ENCODE results near the gene HAPLN1.
A peak's percentile ranks its signal among the peaks of the same experiment; 100 is the strongest.

The HAPLN1 gene

DNA sequence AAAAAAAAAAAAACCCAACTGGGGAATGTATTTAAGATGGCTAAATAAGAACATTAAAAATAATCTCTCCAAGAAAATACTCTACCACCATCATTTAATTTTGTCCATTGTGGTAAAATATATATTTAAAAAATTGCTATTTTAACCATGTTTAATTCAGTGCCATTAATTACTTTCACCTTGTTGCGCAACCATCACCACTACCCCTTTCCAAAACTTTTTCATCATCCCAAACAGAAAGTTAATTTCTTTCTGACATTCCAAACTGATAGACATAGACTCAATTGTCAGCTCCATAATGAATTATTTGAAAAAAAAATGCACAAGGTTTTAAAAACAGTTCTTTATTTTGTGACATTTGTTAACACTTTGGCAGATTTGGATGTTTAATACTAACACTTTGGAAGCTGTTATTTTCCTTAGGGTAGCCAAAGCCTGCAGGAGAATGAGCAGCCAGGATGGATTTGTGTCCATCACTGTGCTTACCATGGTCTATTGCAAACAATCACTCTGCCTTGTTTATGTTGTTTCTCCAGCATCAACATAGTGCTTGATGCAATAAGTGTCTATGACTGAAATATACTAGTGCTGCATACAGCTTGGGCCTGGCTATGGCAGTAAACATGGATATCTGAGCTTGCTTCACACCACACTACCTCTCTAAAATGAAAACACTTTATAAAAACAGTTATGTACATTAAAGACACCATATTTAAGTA is 62.7 kb downstream of the HAPLN1 start:
- in situ Hi-C loops (cut with MboI; ENCODE audit: low pct_unique_long_range_greater_than_20kb, low sequenced_read_pairs): no loop called here
- no peak for DNase-seq

DNA sequence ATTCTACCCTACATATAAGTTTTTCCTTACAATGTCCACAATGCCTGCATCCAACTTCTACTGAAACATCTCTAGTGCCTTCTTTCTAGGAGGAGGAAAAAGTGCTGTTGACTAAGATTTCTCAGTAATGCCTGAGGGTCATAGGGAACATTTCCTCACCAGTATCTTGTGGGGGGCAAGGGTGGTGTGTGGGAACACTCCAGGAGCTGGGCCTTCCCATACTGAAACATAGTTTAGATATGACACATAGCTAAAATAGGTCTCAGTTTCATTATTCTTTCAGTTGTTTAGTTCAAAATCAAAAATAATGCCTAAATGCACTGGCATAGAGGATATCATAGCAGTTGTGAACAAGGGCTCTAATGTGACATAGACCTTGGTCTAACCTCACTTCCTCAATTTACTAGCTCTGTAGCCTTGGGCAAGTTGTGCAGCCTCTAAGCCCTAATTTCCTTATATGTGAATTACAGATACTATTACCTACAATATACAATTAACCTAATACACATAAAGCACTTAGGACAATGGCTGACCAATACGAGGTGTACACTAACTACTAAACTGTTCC is 66.1 kb downstream of the HAPLN1 start:
- in situ Hi-C loops (cut with MboI; ENCODE audit: low pct_unique_long_range_greater_than_20kb, low sequenced_read_pairs): no loop called here
- DNase-seq: no peak

DNA sequence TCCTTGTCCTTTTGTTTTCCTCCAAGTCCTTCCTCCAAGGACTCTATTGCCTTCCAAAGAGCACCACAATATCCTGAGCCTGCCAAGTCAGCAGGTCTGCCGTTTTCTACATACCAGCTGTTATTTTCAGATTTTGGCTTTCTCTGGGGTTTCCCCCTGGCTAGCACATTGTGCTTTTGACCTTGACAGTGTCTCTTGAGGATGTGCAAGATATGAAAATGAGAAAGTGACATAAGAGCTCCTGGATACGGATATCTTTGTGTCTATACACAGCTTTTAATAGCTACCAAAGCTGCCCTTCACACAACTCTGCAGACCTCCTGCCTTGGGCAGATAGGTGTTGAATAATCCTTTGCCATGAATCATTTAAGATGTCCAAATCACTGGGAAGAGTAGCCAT is 67.0 kb downstream of the HAPLN1 start:
- in situ Hi-C loops (cut with MboI; ENCODE audit: low pct_unique_long_range_greater_than_20kb, low sequenced_read_pairs): no loop called here
- no peak for DNase-seq

DNA sequence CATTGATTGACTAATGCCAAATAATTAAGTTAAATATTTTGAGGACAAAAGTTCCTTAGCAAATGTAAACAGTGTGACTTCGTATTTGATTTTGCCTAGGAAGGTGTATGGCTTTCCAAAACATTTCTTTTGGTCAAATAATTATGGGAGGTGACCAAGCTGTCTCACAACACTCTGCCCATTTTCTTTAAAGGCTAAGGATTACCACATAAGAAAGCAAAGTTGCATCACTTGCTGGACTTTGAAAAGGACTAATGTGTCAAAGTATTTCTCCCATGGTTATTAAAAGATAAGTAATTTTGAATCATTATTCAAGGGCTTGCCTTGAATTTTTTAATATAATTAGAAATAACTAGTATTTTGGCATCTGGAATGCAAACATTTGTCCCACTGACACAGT is 74.7 kb downstream of the HAPLN1 start:
- DNase-seq: no peak
- in situ Hi-C loops (cut with MboI; ENCODE audit: low pct_unique_long_range_greater_than_20kb, low sequenced_read_pairs): no loop called here

DNA sequence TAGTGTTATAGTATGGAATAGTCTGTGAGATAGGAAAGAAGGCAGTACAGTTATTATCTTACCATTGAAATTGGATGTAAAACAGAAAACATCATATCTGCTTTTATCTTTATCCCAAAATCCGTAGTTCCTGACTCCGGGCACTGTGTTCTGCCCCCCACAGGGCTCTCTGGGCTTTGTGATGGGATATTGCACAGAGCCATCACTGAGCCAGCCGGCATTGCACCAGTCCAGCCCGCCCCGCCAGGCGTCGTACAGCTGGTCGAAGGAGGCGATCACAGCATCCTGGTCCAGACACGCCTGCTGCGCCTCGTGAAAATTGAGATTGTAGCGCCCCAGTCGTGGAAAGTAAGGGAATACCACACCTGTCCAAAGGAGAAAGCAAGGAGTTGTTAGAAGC is 76.4 kb downstream of the HAPLN1 start:
- no peak for DNase-seq
- in situ Hi-C loops (cut with MboI; ENCODE audit: low pct_unique_long_range_greater_than_20kb, low sequenced_read_pairs): no loop called here

DNA sequence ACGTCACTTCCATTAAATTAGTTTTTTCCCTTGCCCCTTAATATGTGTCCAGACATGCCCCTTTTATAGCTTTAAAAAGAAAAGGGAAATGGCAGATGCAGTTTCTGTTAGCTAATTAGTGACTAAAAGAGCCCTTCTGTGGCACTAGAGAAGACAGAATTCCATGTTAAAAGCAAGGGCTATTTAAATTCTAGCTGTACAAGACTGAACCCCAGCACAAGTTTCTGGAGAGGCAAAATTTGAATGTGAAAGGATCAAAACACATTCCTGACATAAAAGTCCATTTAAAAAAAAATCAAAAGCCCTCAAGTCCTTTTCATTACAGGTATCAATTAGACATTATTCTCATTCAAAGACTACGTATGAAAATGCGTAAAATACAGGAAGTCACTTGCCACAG is 78.7 kb downstream of the HAPLN1 start:
- in situ Hi-C loops (cut with MboI; ENCODE audit: low pct_unique_long_range_greater_than_20kb, low sequenced_read_pairs): no loop called here
- DNase-seq: peak; percentile 5

DNA sequence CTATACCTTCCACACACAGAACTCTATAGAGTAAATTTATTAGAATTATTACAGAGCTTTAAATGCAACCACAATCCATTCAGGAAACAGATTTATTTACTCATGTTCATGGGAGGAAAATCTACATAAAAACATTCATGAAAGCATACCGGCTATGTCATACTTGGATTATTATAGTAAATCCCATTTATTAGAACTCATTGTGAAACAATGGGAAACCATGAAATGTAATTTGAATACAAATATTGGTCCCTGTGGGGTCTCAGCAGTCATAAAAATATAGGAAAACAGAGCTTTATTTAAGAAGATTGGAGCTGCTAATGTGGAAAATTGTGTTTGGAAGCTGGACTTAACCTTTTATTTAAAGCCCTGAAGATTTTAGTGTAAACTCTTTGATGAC is 80.7 kb downstream of the HAPLN1 start:
- in situ Hi-C loops (cut with MboI; ENCODE audit: low pct_unique_long_range_greater_than_20kb, low sequenced_read_pairs): no loop called here
- no peak for DNase-seq

DNA sequence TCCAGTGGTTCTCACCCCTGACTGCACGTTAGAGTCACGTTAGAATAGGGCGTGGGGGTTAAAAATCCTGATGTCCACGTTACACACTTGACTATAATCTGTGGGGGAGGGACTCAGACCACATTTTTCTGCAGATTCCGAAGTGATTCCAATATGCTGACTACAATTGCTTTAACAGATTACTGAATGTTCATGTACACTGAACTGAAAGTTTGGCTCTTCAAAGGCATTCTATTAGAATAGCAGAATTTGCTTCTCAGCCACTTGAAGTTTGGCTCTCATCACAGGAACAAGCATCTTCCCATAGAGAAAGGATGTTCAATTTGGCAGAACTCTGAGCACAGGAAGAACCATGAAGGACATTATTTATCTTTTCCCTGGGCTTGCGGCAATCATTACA is 84.5 kb downstream of the HAPLN1 start:
- in situ Hi-C loops (cut with MboI; ENCODE audit: low pct_unique_long_range_greater_than_20kb, low sequenced_read_pairs): no loop called here

DNA sequence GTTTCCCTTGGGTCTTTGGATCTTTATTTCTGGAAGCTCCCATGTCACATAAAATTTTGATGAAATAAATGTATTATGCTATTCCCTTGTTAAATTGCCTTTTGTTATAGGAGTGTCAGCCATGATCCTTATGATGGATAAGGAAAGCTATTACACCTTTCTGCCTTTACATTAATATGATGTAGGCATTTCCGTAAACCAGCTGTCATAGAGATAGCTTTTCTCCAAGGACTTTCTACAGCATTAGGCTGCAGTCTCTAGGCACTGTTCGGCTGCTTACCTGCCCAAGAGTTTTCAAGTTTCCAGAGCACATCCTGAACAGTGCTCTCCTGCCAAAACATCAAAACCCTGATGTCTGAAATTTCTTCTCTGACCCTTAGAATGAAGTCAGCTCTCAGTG is 87.4 kb downstream of the HAPLN1 start:
- DNase-seq: no peak
- in situ Hi-C loops (cut with MboI; ENCODE audit: low pct_unique_long_range_greater_than_20kb, low sequenced_read_pairs): no loop called here

More for the DNA sequence above, 84.5 kb downstream of the HAPLN1 start:
- no peak for DNase-seq

DNA sequence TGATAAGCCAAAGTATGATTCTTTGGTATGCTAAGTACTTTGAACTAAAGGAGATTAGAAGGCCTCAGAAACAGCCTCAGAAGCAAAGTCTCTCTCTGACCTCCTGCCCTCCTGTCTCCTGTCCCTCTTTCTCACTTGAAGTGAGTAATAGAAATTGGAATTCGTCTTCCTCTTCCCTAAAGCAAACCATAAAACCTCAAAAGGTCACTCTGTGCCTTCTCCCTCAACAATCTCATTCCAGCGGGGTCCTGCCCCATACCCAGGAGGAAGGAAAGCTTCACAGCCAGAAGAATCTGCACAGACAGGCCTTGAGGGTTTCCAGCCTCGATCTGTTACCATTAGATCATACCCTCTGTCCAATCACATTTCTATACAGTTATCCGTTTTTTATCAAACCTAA is 87.8 kb downstream of the HAPLN1 start:
- no peak for DNase-seq
- in situ Hi-C loops (cut with MboI; ENCODE audit: low pct_unique_long_range_greater_than_20kb, low sequenced_read_pairs): no loop called here

DNA sequence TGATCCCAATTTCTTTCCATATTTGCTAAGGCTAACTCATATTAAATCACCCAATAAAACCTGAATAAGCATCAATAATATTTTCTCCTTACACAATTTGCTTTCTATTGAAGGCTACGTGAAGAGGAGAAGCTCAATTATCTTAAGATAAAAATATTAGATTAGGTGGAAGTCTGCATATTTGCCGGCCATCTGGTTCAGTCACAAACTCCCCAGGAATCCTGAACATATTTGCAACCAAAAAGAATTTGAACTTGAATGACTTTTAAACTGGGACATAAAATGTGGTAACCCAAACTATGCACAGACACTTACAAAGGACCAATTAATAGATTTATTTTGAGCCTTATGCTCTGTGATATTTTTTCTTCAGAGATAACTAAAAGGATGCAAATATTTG is 92.3 kb downstream of the HAPLN1 start:
- no peak for DNase-seq
- in situ Hi-C loops (cut with MboI; ENCODE audit: low pct_unique_long_range_greater_than_20kb, low sequenced_read_pairs): no loop called here

DNA sequence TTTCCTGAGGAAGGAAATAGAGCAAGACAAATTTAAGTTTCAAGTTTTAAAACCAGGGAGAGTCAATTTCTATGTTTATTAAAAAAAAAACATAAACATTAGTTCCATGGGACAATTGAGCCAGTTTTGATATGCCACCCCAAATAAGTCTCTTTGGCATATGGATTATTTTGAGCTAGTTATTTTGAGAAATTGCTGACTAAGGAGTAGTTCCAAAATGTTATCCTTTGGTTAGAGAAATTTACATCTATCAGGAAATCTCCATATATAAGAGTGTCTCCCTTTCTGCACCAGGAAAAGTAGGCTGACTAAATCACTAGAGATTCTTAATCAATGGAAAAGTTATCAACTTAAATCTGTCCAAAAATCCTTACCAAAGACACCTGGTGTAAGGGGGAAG is 105.8 kb downstream of the HAPLN1 start:
- no peak for DNase-seq
- in situ Hi-C loops (cut with MboI; ENCODE audit: low pct_unique_long_range_greater_than_20kb, low sequenced_read_pairs): no loop called here

DNA sequence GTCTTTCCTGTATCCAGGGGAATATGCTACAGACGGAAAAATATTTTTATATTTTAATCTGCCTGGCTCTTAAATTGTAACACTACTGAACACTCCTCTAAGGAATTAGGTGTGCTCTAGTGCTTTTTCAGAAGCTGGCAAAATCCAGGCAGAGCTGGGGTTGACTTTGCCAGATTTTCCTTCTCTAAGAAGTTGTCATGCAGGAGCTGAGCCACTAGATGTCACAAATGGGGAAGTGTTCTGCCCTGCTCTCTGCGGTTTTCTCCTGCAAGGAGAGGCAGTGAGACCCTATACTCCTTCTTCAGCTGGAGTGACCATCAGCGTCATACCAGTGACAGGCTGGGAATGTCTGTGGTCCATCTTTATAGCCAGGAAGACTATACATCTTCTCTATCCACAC is 112.5 kb downstream of the HAPLN1 start:
- in situ Hi-C loops (cut with MboI; ENCODE audit: low pct_unique_long_range_greater_than_20kb, low sequenced_read_pairs): no loop called here
- DNase-seq: peak; percentile 69

DNA sequence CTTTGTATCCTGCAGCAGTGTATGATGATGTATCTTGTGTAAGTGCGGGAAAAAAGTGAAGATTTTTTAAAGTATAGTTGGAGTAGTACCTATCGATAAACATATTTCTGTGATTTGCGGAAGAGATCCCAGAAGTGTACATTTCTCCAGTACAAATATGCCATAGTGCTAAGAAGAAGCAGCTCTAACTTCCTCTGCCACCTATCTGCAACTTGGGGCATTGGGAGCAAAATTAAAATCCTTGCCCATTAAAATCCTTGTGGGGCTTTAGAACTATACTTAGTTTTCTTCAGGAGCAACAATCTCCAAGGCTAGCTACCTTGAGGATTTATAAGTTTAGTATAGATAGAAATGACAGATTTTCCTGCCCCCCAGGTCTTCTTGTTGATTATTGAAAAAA is 125.4 kb downstream of the HAPLN1 start:
- in situ Hi-C loops (cut with MboI; ENCODE audit: low pct_unique_long_range_greater_than_20kb, low sequenced_read_pairs): no loop called here
- DNase-seq: no peak

DNA sequence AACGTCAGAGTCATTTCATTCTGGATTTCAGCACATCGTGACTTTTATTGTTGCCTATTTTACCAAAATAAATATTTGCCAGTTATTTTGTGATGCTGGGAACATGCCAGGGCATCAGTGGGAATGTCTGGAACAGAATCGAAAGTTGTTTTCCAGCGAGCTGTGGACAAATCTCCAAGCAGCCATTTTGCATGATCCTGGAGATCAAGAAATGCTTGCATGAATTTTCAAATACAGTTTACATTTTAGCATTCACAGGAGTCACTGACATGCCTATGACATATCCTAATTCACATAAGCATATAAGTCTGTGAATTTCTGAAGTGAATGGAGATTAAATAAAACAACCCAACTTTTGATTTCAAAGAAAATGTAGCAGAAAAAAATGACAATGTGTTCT is 129.7 kb downstream of the HAPLN1 start:
- no peak for DNase-seq
- in situ Hi-C loops (cut with MboI; ENCODE audit: low pct_unique_long_range_greater_than_20kb, low sequenced_read_pairs): no loop called here

DNA sequence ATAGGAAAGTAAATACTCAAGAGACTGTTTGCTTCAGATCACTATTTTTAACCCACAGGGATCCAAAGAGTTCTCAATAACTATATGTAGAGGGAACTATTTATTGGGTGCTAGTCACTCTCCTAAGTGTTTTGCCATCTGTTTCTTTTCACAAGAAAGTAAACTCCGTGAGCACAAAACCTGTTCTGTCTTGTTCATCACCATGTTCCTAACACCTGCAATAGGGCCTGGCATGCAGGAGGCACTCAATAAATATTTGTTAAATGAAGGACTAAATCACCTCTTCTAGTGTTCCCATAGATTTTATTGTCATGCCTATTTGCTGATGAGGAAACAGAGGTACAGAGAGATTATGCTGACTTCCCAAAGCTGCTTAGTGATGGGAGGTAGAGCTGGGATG is 130.9 kb downstream of the HAPLN1 start:
- in situ Hi-C loops (cut with MboI; ENCODE audit: low pct_unique_long_range_greater_than_20kb, low sequenced_read_pairs): no loop called here
- no peak for DNase-seq

Data from KBM-7 (cell line).